Measurements from ENCODE around the gene MAP2K2.

Gene MAP2K2

DNA sequence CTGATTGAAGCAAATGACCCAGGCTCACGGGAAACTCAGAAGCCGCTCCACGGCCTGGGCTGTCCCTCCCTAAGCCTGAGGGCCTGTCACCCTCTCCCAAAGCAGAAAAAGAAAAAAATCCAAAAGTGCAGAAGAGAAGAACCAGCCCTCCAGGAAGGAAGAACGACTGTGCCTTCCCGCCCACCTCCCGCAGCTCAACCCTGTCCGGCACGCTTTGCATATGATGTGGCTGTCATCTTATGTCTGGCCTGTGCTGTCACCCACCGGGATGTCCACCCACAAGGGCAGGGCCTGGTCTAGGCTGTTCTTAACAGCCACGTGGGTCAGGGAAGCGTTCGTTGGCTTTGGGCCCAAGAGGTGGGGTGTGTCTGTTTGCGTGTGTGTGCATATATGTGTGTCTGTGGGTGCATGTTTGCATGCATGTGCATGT lies 70.9 kb downstream of the MAP2K2 start:
- no peaks in the 10 kb centered on the region for H3K4me1 ChIP-seq (ENCODE audit: insufficient read depth, low read length, poor library complexity, severe bottlenecking)
- no peak overlapping the region for H2AFZ ChIP-seq (ENCODE audit: low read length)
- peaks cover 78% of the 10 kb centered on the region for H3K79me2 ChIP-seq (ENCODE audit: insufficient read depth, low read length)
- no peaks in the 10 kb centered on the region for H3K27me3 ChIP-seq (ENCODE audit: insufficient read depth, low read length, poor library complexity, severe bottlenecking)
- no peaks in the 10 kb centered on the region for H3K9me2 ChIP-seq (replicated peaks; ENCODE audit: low read depth, low read length)
- H3F3A ChIP-seq (ENCODE audit: low read depth): no peaks in the 10 kb centered on the region; the same call in 1 of the 2 replicates
- H4K20me1 ChIP-seq (ENCODE audit: insufficient read depth, low read length, poor library complexity, severe bottlenecking): peaks cover 56% of the 10 kb centered on the region
- H3K9ac ChIP-seq (ENCODE audit: low read depth, low read length, poor library complexity, severe bottlenecking): no peak overlapping the region
- H3K36me3 ChIP-seq (ENCODE audit: insufficient read depth, low read length): peaks cover 65% of the 10 kb centered on the region; the same call in 1 of the 2 replicates
- no peaks in the 10 kb centered on the region for H3K9me3 ChIP-seq (ENCODE audit: insufficient read depth, low read depth, low read length)
- TF ChIP-seq, protein P1, sequence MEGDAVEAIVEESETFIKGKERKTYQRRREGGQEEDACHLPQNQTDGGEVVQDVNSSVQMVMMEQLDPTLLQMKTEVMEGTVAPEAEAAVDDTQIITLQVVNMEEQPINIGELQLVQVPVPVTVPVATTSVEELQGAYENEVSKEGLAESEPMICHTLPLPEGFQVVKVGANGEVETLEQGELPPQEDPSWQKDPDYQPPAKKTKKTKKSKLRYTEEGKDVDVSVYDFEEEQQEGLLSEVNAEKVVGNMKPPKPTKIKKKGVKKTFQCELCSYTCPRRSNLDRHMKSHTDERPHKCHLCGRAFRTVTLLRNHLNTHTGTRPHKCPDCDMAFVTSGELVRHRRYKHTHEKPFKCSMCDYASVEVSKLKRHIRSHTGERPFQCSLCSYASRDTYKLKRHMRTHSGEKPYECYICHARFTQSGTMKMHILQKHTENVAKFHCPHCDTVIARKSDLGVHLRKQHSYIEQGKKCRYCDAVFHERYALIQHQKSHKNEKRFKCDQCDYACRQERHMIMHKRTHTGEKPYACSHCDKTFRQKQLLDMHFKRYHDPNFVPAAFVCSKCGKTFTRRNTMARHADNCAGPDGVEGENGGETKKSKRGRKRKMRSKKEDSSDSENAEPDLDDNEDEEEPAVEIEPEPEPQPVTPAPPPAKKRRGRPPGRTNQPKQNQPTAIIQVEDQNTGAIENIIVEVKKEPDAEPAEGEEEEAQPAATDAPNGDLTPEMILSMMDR (conservative IDR thresholded peaks at IDR 0.05; ENCODE audit: low read length): no peak
- TF ChIP-seq EZH2phosphoT487 (IDR thresholded peaks at IDR 0.05; ENCODE audit: borderline replicate concordance): no peak
- H3K4me3 ChIP-seq (ENCODE audit: low read length, poor library complexity, severe bottlenecking): no peak overlapping the region
- H3K4me2 ChIP-seq (ENCODE audit: low read depth, low read length, poor library complexity, severe bottlenecking): no peak overlapping the region

DNA sequence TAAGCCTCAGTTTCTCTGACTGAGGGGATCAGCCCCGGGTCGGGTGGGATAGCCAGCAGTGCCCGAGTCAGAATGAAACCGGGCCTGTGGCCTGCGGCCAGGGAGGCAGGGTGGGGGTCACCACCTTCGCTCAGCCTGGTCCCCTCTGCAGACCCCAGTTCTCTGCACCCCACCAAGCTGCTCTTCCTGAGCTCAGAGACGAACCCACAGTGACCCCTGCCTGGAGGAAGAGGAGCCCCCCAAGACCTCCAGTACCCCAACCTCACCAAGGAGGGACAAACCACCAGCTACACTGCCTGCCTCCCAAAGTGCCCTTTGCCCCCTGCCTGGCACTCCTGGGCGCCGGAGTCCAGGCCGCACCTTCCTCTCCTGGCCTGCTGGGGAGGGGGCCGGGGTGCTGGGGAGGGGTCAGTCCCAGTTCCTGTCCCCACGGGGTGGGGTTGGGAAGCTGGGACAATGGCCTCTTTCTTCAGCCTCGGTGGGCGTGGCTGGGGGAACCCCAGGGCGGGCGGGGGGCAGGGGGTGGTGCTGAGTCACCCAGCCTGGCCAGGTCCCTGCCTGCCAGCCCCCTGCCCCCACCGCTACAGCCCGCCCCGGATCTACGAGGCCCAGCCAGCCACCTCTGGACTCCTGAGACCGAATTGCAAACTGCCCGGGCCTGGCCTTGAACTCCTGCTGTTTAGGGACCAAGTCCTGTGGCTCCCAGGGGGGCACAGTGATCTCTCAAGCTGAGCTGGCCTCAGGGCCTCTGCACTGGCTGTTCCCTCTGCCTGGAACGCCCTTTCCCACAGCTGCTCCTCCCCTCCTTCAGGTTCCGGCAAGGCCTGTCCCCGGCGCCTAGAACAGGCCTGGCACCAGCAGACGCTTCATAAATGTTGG lies 71.6 kb downstream of the MAP2K2 start:
- no peak for TF ChIP-seq EZH2phosphoT487 (IDR thresholded peaks at IDR 0.05; ENCODE audit: borderline replicate concordance)
- TF ChIP-seq, protein P1 (conservative IDR thresholded peaks at IDR 0.05; ENCODE audit: low read length): no peak

DNA sequence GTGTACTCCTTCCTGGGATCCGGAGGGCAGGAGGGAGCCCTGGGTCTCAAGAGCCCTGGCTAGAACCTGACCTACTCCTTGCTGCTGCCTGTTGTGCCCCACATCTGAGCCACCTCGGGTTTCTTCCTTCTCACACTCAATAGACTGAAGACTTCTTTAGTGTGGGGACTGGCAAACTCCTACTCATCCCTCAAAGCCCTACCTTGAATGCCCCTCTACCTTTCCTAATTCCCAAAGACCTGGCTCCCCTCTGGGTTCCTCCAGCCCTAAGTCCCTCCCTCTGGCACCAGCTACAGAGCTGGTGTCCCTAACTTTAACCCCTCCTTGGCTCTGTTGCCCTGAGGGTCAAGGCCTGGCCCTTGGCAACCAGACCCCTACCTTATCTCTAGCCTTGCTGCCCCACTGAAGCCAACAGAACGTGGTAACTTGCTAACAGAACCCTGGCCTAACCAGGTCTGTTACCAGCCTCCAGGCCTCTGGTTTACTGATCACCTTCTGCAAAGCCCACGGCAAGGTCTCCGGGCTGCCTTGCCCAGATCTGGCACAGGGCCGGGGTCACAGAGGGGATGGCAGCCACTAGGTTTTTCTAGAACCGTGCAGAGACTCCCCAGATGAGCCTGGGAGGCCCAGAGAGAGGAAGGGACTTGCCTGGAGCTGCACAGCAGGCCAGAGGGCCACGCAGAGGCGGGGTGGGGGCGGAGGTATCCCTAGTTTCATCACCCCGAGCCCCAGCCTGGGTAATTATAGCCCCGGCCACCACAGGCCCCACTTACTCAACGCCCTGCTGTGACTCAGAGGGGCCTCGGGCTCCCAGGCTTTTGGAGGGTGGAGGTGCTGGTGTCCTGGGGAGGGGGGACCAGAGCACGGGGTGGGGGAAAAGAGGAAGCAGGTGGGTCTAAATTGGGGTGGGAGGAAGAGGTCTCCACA lies 72.5 kb downstream of the MAP2K2 start:
- Histone ChIP-seq H3K4me2 (ENCODE audit: low read depth, low read length, poor library complexity, severe bottlenecking) (no peak overlapping the region), H3K9me3 (ENCODE audit: insufficient read depth, low read depth, low read length) (no peaks in the 10 kb centered on the region), H3K4me1 (ENCODE audit: insufficient read depth, low read length, poor library complexity, severe bottlenecking) (no peaks in the 10 kb centered on the region), H3K4me3 (ENCODE audit: low read length, poor library complexity, severe bottlenecking) (no peak overlapping the region), H4K20me1 (ENCODE audit: insufficient read depth, low read length, poor library complexity, severe bottlenecking) (peaks cover 51% of the 10 kb centered on the region), H3K79me2 (ENCODE audit: insufficient read depth, low read length) (peaks cover 69% of the 10 kb centered on the region), H2AFZ (ENCODE audit: low read length) (no peak overlapping the region), H3K9me2 (replicated peaks; ENCODE audit: low read depth, low read length) (no peaks in the 10 kb centered on the region), H3K9ac (ENCODE audit: low read depth, low read length, poor library complexity, severe bottlenecking) (no peak overlapping the region), H3K27me3 (ENCODE audit: insufficient read depth, low read length, poor library complexity, severe bottlenecking) (no peaks in the 10 kb centered on the region), H3K36me3 (ENCODE audit: insufficient read depth, low read length) (peaks cover 68% of the 10 kb centered on the region; the same call in 1 of the 2 replicates), H3F3A (ENCODE audit: low read depth) (no peaks in the 10 kb centered on the region)
- TF ChIP-seq EZH2phosphoT487 (IDR thresholded peaks at IDR 0.05; ENCODE audit: borderline replicate concordance): no peak
- TF ChIP-seq, protein P1 (conservative IDR thresholded peaks at IDR 0.05; ENCODE audit: low read length): no peak

More for the DNA sequence above, 71.6 kb downstream of the MAP2K2 start:
- peaks cover 67% of the 10 kb centered on the region; the same call in 1 of the 2 replicates for H3K36me3 ChIP-seq (ENCODE audit: insufficient read depth, low read length)
- peaks cover 51% of the 10 kb centered on the region for H4K20me1 ChIP-seq (ENCODE audit: insufficient read depth, low read length, poor library complexity, severe bottlenecking)
- no peaks in the 10 kb centered on the region for H3K4me1 ChIP-seq (ENCODE audit: insufficient read depth, low read length, poor library complexity, severe bottlenecking)
- H3K9ac ChIP-seq (ENCODE audit: low read depth, low read length, poor library complexity, severe bottlenecking): no peak overlapping the region
- no peaks in the 10 kb centered on the region for H3K27me3 ChIP-seq (ENCODE audit: insufficient read depth, low read length, poor library complexity, severe bottlenecking)
- no peak overlapping the region for H3K4me2 ChIP-seq (ENCODE audit: low read depth, low read length, poor library complexity, severe bottlenecking)
- no peaks in the 10 kb centered on the region for H3F3A ChIP-seq (ENCODE audit: low read depth)
- no peaks in the 10 kb centered on the region for H3K9me2 ChIP-seq (replicated peaks; ENCODE audit: low read depth, low read length)
- H2AFZ ChIP-seq (ENCODE audit: low read length): no peak overlapping the region
- peaks cover 72% of the 10 kb centered on the region for H3K79me2 ChIP-seq (ENCODE audit: insufficient read depth, low read length)
- no peaks in the 10 kb centered on the region for H3K9me3 ChIP-seq (ENCODE audit: insufficient read depth, low read depth, low read length)
- no peak overlapping the region for H3K4me3 ChIP-seq (ENCODE audit: low read length, poor library complexity, severe bottlenecking)

Data from Loucy (cell line).